Measurements from ENCODE around the gene PHF24. TPM values are rescaled to one million over a fixed set of nuclear protein-coding genes. Genes with fewer than 3 reads are reported as not detected.

Gene PHF24
- total and polyA plus RNA-seq, 4 donors: 0.57 to 0.88 TPM; not detected in 2

- intact Hi-C loops (cut with DNase I): no loop called here
- H3K36me3 ChIP-seq (ENCODE audit: control insufficient read depth in 1 of 2, insufficient read depth in 2 of 2, low read length in 1 of 2): no peaks in the 10 kb centered on the region
- H3K27ac ChIP-seq (ENCODE audit: low read depth in 1 of 2, low read length in 2 of 2): no peak overlapping the region
- DNase-seq (no peak), ATAC-seq (ENCODE audit: low FRiP score) (no peak)
- H3K27me3 ChIP-seq (ENCODE audit: control insufficient read depth in 1 of 2, insufficient read depth in 2 of 2, low read length in 1 of 2): peaks cover 0 to 1% of the 10 kb centered on the region in 2 donors
- WGBS, 2 donors: 78% methylated on average over 4 of the region's 4 CpGs
- H3K9me3 ChIP-seq (ENCODE audit: control insufficient read depth, low read length): no peaks in the 10 kb centered on the region
- no peaks in the 10 kb centered on the region for H3K4me1 ChIP-seq (ENCODE audit: control insufficient read depth in 1 of 2, insufficient read depth in 2 of 2, low read length in 2 of 2)
- no peak overlapping the region for H3K4me3 ChIP-seq (ENCODE audit: low read length in 2 of 2)
These were observed 1.4 kb upstream of the PHF24 start for GRCh38 chr9:34956648-34957047.

DNA sequence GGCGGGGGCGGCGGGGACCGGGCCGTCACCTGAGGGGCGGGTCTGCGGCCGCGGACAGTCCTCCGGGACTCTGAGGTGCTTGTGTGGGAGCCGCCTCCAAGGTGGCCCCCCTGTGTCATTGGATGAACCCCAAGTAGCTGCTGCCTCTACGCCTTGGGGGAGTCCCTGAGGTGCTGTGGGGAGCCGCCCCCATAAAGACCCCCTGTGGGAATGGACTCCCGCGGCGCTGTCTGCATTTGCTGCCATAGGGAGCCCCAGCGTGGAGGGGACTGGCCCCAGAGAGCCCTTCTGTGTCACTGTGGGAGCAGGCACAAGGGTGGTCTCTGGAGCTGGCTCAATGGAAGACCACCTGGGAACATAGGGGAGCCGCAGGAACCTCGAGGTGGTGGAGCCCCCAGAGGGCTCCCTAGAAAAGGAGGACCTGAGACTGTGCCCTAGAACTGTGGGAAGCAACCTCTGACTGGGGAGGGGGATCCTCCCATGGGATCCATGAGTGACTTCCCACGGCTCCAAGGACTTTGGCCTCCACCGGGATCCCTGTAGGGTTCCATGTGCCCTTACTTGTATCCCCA, 412 bp downstream of the PHF24 start:
- Histone ChIP-seq H3K4me1 (ENCODE audit: control insufficient read depth in 1 of 2, insufficient read depth in 2 of 2, low read length in 2 of 2) (no peaks in the 10 kb centered on the region), H3K36me3 (ENCODE audit: control insufficient read depth in 1 of 2, insufficient read depth in 2 of 2, low read length in 1 of 2) (no peaks in the 10 kb centered on the region), H3K4me3 (ENCODE audit: low read length in 2 of 2) (peak overlapping the region; percentile 79 to 86), H3K27me3 (ENCODE audit: control insufficient read depth in 1 of 2, insufficient read depth in 2 of 2, low read length in 1 of 2) (no peaks in the 10 kb centered on the region), H3K27ac (ENCODE audit: low read depth in 1 of 2, low read length in 2 of 2) (no peak overlapping the region), H3K9me3 (ENCODE audit: control insufficient read depth, low read length) (no peaks in the 10 kb centered on the region)
- ATAC-seq (ENCODE audit: low FRiP score) (no peak), DNase-seq (no peak)
- intact Hi-C loops (cut with DNase I): no loop called here
- WGBS, 2 donors: 10% methylated on average over 21 of the region's 21 CpGs

GRCh38 chr9:34959461-34959860, 1.4 kb downstream of the PHF24 start:
- DNase-seq (no peak), ATAC-seq (ENCODE audit: low FRiP score) (no peak)
- Histone ChIP-seq H3K27me3 (ENCODE audit: control insufficient read depth in 1 of 2, insufficient read depth in 2 of 2, low read length in 1 of 2) (no peaks in the 10 kb centered on the region), H3K9me3 (ENCODE audit: control insufficient read depth, low read length) (no peaks in the 10 kb centered on the region), H3K4me3 (ENCODE audit: low read length in 2 of 2) (no peak overlapping the region), H3K4me1 (ENCODE audit: control insufficient read depth in 1 of 2, insufficient read depth in 2 of 2, low read length in 2 of 2) (no peaks in the 10 kb centered on the region), H3K27ac (ENCODE audit: low read depth in 1 of 2, low read length in 2 of 2) (no peak overlapping the region), H3K36me3 (ENCODE audit: control insufficient read depth in 1 of 2, insufficient read depth in 2 of 2, low read length in 1 of 2) (no peaks in the 10 kb centered on the region)
- intact Hi-C loops (cut with DNase I): no loop called here
- WGBS, 2 donors: 95 to 96% methylated on average over 4 of the region's 4 CpGs

GRCh38 chr9:34961574-34962490, 3.7 kb downstream of the PHF24 start:
- no peaks in the 10 kb centered on the region for H3K36me3 ChIP-seq (ENCODE audit: control insufficient read depth in 1 of 2, insufficient read depth in 2 of 2, low read length in 1 of 2)
- ATAC-seq (ENCODE audit: low FRiP score) (no peak), DNase-seq (no peak)
- no peak overlapping the region for H3K27ac ChIP-seq (ENCODE audit: low read depth in 1 of 2, low read length in 2 of 2)
- no peak overlapping the region for H3K4me3 ChIP-seq (ENCODE audit: low read length in 2 of 2)
- H3K27me3 ChIP-seq (ENCODE audit: control insufficient read depth in 1 of 2, insufficient read depth in 2 of 2, low read length in 1 of 2): no peaks in the 10 kb centered on the region
- H3K4me1 ChIP-seq (ENCODE audit: control insufficient read depth in 1 of 2, insufficient read depth in 2 of 2, low read length in 2 of 2): no peaks in the 10 kb centered on the region
- intact Hi-C loops (cut with DNase I): no loop called here
- 26 to 31% methylated on average over 5 of the region's 5 CpGs for WGBS, 2 donors
- no peaks in the 10 kb centered on the region for H3K9me3 ChIP-seq (ENCODE audit: control insufficient read depth, low read length)

GRCh38 chr9:34962546-34962945, 4.5 kb downstream of the PHF24 start:
- no peaks in the 10 kb centered on the region for H3K27me3 ChIP-seq (ENCODE audit: control insufficient read depth in 1 of 2, insufficient read depth in 2 of 2, low read length in 1 of 2)
- H3K4me1 ChIP-seq (ENCODE audit: control insufficient read depth in 1 of 2, insufficient read depth in 2 of 2, low read length in 2 of 2): no peaks in the 10 kb centered on the region
- WGBS, 2 donors: 82 to 88% methylated on average over 3 of the region's 3 CpGs

DNA sequence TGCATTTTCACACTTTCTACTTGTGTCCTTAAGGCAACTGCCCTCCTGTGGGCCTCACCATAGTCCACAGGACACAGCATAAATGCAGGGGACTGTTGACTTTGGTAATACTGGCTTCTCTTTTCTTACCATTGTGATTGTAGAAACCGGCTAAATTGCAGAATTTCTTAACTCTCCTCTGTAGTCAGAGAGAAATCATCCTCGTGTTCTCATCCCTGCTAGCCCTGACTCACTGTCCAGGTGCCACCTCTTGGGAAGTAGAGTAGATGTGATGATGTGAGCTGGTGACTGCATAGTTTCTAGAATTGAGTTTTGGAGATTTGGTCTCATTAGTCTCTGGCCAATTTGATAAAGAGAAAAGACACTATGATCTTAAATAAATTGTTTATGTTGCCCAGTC, 5.5 kb downstream of the PHF24 start:
- H3K4me1 ChIP-seq (ENCODE audit: control insufficient read depth in 1 of 2, insufficient read depth in 2 of 2, low read length in 2 of 2): no peaks in the 10 kb centered on the region
- H3K9me3 ChIP-seq (ENCODE audit: control insufficient read depth, low read length): no peaks in the 10 kb centered on the region
- no peak for ATAC-seq (ENCODE audit: low FRiP score)
- H3K27me3 ChIP-seq (ENCODE audit: control insufficient read depth in 1 of 2, insufficient read depth in 2 of 2, low read length in 1 of 2): no peaks in the 10 kb centered on the region
- intact Hi-C loops (cut with DNase I): no loop called here
- WGBS, 2 donors: 47 to 61% methylated on average over 2 of the region's 2 CpGs
- no peak for DNase-seq
- H3K36me3 ChIP-seq (ENCODE audit: control insufficient read depth in 1 of 2, insufficient read depth in 2 of 2, low read length in 1 of 2): no peaks in the 10 kb centered on the region
- H3K4me3 ChIP-seq (ENCODE audit: low read length in 2 of 2): no peak overlapping the region
- H3K27ac ChIP-seq (ENCODE audit: low read depth in 1 of 2, low read length in 2 of 2): no peak overlapping the region

More at GRCh38 chr9:34962546-34962945, 4.5 kb downstream of the PHF24 start:
- Histone ChIP-seq H3K9me3 (ENCODE audit: control insufficient read depth, low read length) (no peaks in the 10 kb centered on the region), H3K4me3 (ENCODE audit: low read length in 2 of 2) (no peak overlapping the region), H3K36me3 (ENCODE audit: control insufficient read depth in 1 of 2, insufficient read depth in 2 of 2, low read length in 1 of 2) (no peaks in the 10 kb centered on the region), H3K27ac (ENCODE audit: low read depth in 1 of 2, low read length in 2 of 2) (no peak overlapping the region)
- ATAC-seq (ENCODE audit: low FRiP score): no peak
- no peak for DNase-seq
- intact Hi-C loops (cut with DNase I): no loop called here

DNA sequence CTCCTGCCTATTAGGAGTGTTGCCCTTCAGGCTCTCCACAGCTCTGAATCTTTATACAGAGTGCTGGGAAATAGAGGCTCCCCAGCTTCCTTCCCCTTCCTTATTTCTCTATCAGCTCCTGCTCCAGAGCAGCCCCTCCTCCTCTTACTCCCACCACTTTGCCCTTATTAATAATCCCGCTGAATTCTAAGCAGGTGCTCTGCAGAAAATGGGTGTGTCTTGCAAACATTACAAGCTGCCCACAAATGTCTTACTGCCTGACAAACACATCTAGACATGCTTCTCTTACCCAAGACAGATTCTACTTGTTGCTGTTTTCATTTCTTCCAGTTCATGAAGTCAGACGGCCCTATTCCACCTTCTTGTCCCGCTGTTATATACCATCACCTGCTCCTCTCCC, 6.4 kb downstream of the PHF24 start:
- Histone ChIP-seq H3K4me3 (ENCODE audit: low read length in 2 of 2) (no peak overlapping the region), H3K27me3 (ENCODE audit: control insufficient read depth in 1 of 2, insufficient read depth in 2 of 2, low read length in 1 of 2) (no peaks in the 10 kb centered on the region), H3K4me1 (ENCODE audit: control insufficient read depth in 1 of 2, insufficient read depth in 2 of 2, low read length in 2 of 2) (no peaks in the 10 kb centered on the region), H3K36me3 (ENCODE audit: control insufficient read depth in 1 of 2, insufficient read depth in 2 of 2, low read length in 1 of 2) (no peaks in the 10 kb centered on the region), H3K9me3 (ENCODE audit: control insufficient read depth, low read length) (no peaks in the 10 kb centered on the region), H3K27ac (ENCODE audit: low read depth in 1 of 2, low read length in 2 of 2) (no peak overlapping the region)
- intact Hi-C loops (cut with DNase I): no loop called here
- WGBS, 2 donors: 68 to 70% methylated on average over 3 of the region's 3 CpGs
- no peak for DNase-seq
- no peak for ATAC-seq (ENCODE audit: low FRiP score)

DNA sequence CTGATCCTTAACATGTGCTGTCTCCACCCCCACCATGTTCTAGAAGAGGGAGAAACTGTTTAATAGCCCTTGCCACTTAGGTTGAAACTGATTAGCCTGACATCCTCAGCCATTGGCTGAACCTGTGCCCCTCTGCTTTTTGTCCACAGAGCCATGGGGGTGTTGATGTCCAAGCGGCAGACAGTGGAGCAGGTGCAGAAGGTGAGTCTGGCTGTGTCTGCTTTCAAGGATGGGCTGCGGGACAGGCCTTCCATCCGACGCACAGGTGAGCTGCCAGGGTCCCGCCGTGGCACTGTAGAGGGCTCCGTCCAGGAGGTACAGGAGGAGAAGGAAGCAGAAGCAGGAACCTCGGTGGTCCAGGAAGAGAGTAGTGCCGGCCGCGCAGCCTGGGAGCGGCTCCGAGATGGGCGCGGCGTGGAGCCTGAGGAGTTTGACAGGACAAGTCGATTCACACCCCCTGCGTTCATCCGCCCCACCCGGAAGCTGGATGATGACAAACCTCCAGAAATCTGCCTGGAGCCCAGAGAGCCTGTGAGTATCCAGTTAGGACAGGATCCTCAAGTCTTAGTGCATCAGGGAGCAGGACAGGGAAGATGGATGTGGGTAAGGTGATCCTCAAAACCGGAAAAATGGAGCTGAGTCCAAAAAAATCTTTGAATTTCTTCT, 13.2 kb downstream of the PHF24 start:
- no peaks in the 10 kb centered on the region for H3K36me3 ChIP-seq (ENCODE audit: control insufficient read depth in 1 of 2, insufficient read depth in 2 of 2, low read length in 1 of 2)
- H3K4me3 ChIP-seq (ENCODE audit: low read length in 2 of 2): no peak overlapping the region
- WGBS, 2 donors: 92 to 94% methylated on average over 21 of the region's 21 CpGs
- H3K9me3 ChIP-seq (ENCODE audit: control insufficient read depth, low read length): no peaks in the 10 kb centered on the region
- H3K27me3 ChIP-seq (ENCODE audit: control insufficient read depth in 1 of 2, insufficient read depth in 2 of 2, low read length in 1 of 2): no peaks in the 10 kb centered on the region
- DNase-seq (no peak), ATAC-seq (ENCODE audit: low FRiP score) (no peak)
- no peaks in the 10 kb centered on the region for H3K4me1 ChIP-seq (ENCODE audit: control insufficient read depth in 1 of 2, insufficient read depth in 2 of 2, low read length in 2 of 2)
- no peak overlapping the region for H3K27ac ChIP-seq (ENCODE audit: low read depth in 1 of 2, low read length in 2 of 2)
- intact Hi-C loops (cut with DNase I): no loop called here
